Body of pancreas (tissue), 4 donors: ENCODE results near the gene STARD8. TPM values are rescaled to one million over a fixed set of nuclear protein-coding genes. Genes with fewer than 3 reads are reported as not detected.

Experiments
- ATAC-seq: fragments of 150-250 bp; one replicate; pipeline ENCODE4 v1.9.1; 2016
- DNase-seq, 4 donors: peaks; one replicate each; pipeline ENCODE4 v3.0.0-alpha.2; 2019
- H3K27ac ChIP-seq, 4 donors: fragments of 200-600 bp; sonication (generic); 1 replicate in 3 of 4; 2 replicates in 1 of 4; pipeline versions ENCODE4 v1.5.1 to v1.6.1; 2016 to 2019; ENCODE audit warnings: mild to moderate bottlenecking in 1 of 4, mixed read lengths in 1 of 4, moderate library complexity in 1 of 4
- H3K27me3 ChIP-seq, 2 donors: fragments of 200-600 bp; sonication (generic); one replicate each; pipeline ENCODE4 v1.6.0; 2016; ENCODE audit warnings: mild to moderate bottlenecking in 1 of 2
- H3K36me3 ChIP-seq, 2 donors: fragments of 200-600 bp; sonication (generic); replicated peaks in 1 of 2; 2 replicates each; pipeline ENCODE4 v1.5.1; 2016; ENCODE audit warnings: low read depth in 2 of 2; ENCODE audit not compliant: insufficient read depth in 1 of 2
- H3K4me1 ChIP-seq: fragments of 200-600 bp; sonication (generic); one replicate; pipeline ENCODE4 v1.6.0; 2016
- H3K4me3 ChIP-seq, 2 donors: fragments of 200-600 bp; sonication (generic); 1 replicate in 1 of 2; 2 replicates in 1 of 2; pipeline ENCODE4 v1.5.1; 2016 to 2019
- H3K9me3 ChIP-seq, 3 donors: fragments of 200-600 bp; sonication (generic); 1 replicate in 2 of 3; 2 replicates in 1 of 3; pipeline ENCODE4 v1.5.1; 2016
- POLR2A ChIP-seq, 3 donors: fragments of 450-650 bp; IDR thresholded peaks; one replicate each; pipeline ENCODE4 v1.6.1; 2016; ENCODE audit warnings: antibody characterized with exemption in 3 of 3, mild to moderate bottlenecking in 2 of 3
- WGBS, 2 donors: methylation state at CpG; one replicate each; pipeline ENCODE4 v1.1.5; 2017; 5-methylcytosine and 5-hydroxymethylcytosine counted together
- intact Hi-C: fragments of 100-400 bp; cut with DNase I; formaldehyde crosslinking; loops from one replicate; pipeline ENCODE4 v1.15.1; 2023
- total RNA-seq, 2 donors: library from RNA; depleted of rRNA; stranded (reverse); fragments of >200 nt; gene quantifications; one replicate each; pipeline ENCODE4 v1.1.0, GENCODE V29; 2016
- TF ChIP-seq, protein P1 (sequence below), 7 experiments: fragments of 450-650 bp in 4 of 7; fragments of 200-600 bp in 3 of 7; sonication (generic) in 3 of 7; IDR thresholded peaks; one replicate each; pipeline ENCODE4 v1.5.1; 2016 to 2019; ENCODE audit warnings: antibody characterized with exemption in 7 of 7

Gene STARD8
- total RNA-seq, 2 donors from 2014 or later = 6.0 to 9.6 TPM

DNA sequence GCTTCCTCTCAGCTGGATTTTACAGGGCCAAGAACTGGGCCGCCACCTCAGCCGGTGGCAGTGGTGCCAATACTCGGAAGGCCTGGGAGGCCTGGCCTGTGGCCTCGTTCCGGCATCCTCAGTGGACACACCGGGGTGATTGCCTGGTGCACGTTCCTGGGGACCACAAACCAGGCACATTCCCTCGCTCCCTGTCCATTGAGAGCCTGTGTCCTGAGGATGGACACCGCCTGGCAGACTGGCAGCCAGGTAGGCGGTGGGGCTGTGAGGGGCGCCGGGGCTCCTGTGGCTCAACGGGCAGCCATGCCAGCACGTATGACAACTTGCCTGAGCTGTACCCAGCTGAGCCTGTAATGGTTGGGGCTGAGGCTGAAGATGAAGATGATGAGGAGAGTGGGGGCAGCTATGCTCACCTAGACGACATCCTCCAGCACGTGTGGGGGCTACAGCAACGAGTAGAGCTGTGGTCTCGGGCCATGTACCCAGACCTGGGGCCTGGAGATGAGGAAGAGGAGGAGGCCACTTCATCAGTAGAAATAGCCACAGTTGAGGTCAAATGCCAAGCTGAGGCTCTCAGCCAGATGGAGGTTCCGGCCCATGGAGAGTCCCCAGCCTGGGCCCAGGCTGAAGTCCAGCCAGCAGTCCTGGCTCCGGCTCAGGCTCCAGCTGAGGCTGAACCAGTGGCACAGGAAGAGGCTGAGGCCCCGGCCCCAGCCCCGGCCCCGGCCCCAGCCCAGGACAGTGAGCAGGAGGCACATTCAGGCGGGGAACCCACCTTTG lies 70.4 kb downstream of the STARD8 start:
- no peak for ATAC-seq
- intact Hi-C loops = no loop called here
- no peak for TF ChIP-seq POLR2A (IDR thresholded peaks at IDR 0.05)
- TF ChIP-seq, protein P1, sequence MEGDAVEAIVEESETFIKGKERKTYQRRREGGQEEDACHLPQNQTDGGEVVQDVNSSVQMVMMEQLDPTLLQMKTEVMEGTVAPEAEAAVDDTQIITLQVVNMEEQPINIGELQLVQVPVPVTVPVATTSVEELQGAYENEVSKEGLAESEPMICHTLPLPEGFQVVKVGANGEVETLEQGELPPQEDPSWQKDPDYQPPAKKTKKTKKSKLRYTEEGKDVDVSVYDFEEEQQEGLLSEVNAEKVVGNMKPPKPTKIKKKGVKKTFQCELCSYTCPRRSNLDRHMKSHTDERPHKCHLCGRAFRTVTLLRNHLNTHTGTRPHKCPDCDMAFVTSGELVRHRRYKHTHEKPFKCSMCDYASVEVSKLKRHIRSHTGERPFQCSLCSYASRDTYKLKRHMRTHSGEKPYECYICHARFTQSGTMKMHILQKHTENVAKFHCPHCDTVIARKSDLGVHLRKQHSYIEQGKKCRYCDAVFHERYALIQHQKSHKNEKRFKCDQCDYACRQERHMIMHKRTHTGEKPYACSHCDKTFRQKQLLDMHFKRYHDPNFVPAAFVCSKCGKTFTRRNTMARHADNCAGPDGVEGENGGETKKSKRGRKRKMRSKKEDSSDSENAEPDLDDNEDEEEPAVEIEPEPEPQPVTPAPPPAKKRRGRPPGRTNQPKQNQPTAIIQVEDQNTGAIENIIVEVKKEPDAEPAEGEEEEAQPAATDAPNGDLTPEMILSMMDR (IDR thresholded peaks at IDR 0.05) = no peak
- H3K27me3 ChIP-seq = no peaks in the 10 kb centered on the region
- no peak overlapping the region for H3K4me3 ChIP-seq
- no peak overlapping the region for H3K27ac ChIP-seq
- H3K36me3 ChIP-seq = no peaks in the 10 kb centered on the region
- DNase-seq = peak in 1 of 4 donors; percentile 4
- H3K9me3 ChIP-seq = no peaks in the 10 kb centered on the region
- H3K4me1 ChIP-seq = no peaks in the 10 kb centered on the region
- WGBS, 2 donors = 82 to 88% methylated on average over 5 to 10 of the region's 24 CpGs

DNA sequence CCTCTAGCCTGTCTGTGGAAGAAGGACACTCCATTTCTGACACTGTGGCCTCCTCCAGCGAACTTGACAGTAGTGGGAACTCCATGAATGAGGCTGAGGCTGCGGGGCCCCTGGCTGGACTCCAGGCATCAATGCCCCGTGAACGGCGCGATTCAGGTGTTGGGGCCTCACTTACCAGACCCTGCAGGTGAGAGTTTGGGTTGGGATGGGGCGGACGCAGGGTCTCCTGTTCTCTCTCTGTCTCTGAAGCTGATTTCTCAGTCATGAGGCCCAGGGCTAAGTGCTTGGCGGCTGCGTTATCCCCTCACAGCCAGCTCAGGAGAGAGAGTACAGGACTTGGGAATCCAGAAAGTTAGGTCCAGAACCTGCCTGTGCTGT lies 71.0 kb downstream of the STARD8 start:
- no peak for TF ChIP-seq POLR2A (IDR thresholded peaks at IDR 0.05)
- TF ChIP-seq, protein P1 (IDR thresholded peaks at IDR 0.05) = no peak
- intact Hi-C loops = no loop called here
- Histone ChIP-seq H3K9me3 (no peaks in the 10 kb centered on the region), H3K36me3 (no peaks in the 10 kb centered on the region), H3K27ac (no peak overlapping the region), H3K27me3 (no peaks in the 10 kb centered on the region), H3K4me1 (no peaks in the 10 kb centered on the region), H3K4me3 (no peak overlapping the region)
- DNase-seq = peak in 1 of 4 donors; percentile 5
- 80% methylated on average over 1 of the region's 10 CpGs; no CpG with 5 or more reads in 1 of the 2 donors for WGBS, 2 donors
- ATAC-seq = no peak

DNA sequence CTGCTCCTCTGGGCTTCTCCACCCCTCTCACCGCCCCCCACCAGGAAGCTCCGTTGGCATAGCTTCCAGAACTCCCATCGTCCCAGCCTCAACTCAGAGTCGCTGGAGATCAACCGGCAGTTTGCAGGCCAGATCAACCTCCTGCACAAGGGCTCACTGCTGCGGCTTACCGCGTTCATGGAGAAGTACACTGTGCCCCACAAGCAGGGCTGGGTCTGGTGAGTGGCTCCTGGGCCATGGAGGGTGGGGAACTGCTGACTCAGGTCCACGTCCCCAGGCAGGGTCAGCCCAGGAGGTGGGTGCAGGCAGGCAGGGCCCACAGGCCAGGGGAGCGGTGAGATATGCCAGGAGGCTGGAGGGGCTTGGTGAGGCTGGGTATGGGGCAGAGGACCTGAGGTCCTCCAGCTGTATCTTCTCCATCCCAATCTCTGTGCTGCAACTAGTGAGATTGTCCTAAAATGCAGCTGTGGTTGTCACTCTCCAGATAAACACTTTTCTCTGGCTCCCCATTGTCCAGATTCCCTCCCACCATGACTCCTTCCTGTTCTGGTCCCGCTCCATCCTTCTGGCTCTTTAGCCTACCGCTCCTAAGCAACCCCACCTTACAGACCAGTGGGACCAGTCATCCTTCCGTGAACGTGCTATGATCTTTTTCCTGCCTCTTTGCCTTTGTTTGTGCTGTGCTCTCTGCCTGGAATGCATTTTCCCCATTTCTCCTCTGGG lies 71.9 kb downstream of the STARD8 start:
- H3K4me3 ChIP-seq = no peak overlapping the region
- intact Hi-C loops = no loop called here
- H3K4me1 ChIP-seq = no peaks in the 10 kb centered on the region
- ATAC-seq = no peak
- H3K36me3 ChIP-seq = no peaks in the 10 kb centered on the region
- DNase-seq = peak in 1 of 4 donors; percentile 3
- H3K27ac ChIP-seq = no peak overlapping the region
- no peaks in the 10 kb centered on the region for H3K27me3 ChIP-seq
- 83 to 92% methylated on average over 4 to 7 of the region's 14 CpGs for whole genome bisulfite sequencing, 2 donors
- H3K9me3 ChIP-seq = no peaks in the 10 kb centered on the region
- no peak for TF ChIP-seq POLR2A (IDR thresholded peaks at IDR 0.05)
- TF ChIP-seq, protein P1 (IDR thresholded peaks at IDR 0.05) = no peak

DNA sequence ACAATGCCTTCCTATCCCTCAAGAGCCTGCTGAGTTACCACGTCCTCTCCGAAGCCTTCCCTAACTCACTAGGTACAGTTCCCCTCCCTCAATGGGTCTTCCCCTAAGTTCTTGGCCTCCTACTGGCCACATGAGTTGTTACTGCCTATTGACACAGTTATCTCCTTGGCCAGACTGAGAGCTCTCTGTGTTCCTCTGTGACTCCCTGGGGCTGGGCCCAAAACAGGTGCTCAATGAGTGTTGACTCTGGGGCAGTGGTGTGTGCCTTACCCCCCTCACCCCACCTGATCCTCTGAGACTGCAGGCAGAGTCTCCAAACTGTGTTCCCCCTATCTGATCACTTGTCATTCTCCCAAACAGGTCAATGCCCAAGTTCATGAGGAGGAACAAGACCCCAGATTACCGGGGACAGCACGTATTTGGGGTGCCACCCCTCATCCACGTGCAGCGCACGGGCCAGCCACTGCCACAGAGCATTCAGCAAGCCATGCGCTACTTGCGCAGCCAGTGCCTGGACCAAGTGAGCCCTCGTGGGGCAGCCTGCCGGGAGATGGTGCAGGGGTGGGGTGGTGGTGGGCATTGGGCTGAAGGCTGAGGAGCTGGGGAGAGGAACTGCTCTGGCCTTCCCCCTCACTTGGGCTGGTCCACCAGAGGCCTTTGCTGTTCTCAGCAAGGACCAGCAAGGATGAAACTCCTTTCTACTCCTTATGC lies 72.6 kb downstream of the STARD8 start:
- intact Hi-C loops = no loop called here
- Histone ChIP-seq H3K36me3 (no peaks in the 10 kb centered on the region), H3K4me3 (no peak overlapping the region), H3K27ac (no peak overlapping the region), H3K4me1 (no peaks in the 10 kb centered on the region), H3K9me3 (no peaks in the 10 kb centered on the region), H3K27me3 (no peaks in the 10 kb centered on the region)
- DNase-seq (peak in 1 of 4 donors; percentile 7), ATAC-seq (no peak)
- TF ChIP-seq, protein P1 (IDR thresholded peaks at IDR 0.05) = peak in 1 of 7 experiments; percentile 31
- TF ChIP-seq POLR2A (IDR thresholded peaks at IDR 0.05) = no peak
- WGBS, 2 donors = 90 to 100% methylated on average over 4 to 8 of the region's 11 CpGs
